Keratinocyte (primary cell): ENCODE data around the gene TNPO3. TPM values are rescaled to one million over a fixed set of nuclear protein-coding genes. Genes with fewer than 3 reads are reported as not detected.

ENCODE experiments used
- DNase-seq: peaks from one replicate; pipeline ENCODE4 v3.0.0-alpha.2; 2011; ENCODE audit warnings: low read depth, missing footprints, low spot score
- FAIRE-seq: peaks from 2 replicates; lab custom pipeline; 2011; peaks lifted over from hg19 to GRCh38; lab: Jason Lieb, UNC
- H2AFZ ChIP-seq: 2 replicates; pipeline ENCODE4 v1.6.0; 2012; ENCODE audit warnings: low read length, control low read depth, inconsistent platforms; ENCODE audit not compliant: control insufficient read depth
- H3K27ac ChIP-seq: 2 replicates; pipeline ENCODE4 v1.5.1; 2011; ENCODE audit warnings: low read length; ENCODE audit not compliant: control insufficient read depth, insufficient read depth
- H3K27me3 ChIP-seq: 3 replicates; pipeline ENCODE4 v1.6.0; 2011; ENCODE audit warnings: low read length; ENCODE audit not compliant: control insufficient read depth, insufficient read depth; ENCODE audit errors: extremely low read depth
- H3K36me3 ChIP-seq, 2 experiments: 2 replicates in 1 of 2; 3 replicates in 1 of 2; pipeline ENCODE4 v1.5.1; 2011; ENCODE audit warnings: low read length in 2 of 2, mild to moderate bottlenecking in 1 of 2; ENCODE audit not compliant: control insufficient read depth in 2 of 2, insufficient read depth in 2 of 2; ENCODE audit errors: extremely low read depth in 1 of 2
- H3K4me1 ChIP-seq: 3 replicates; pipeline ENCODE4 v1.5.1; 2011; ENCODE audit warnings: low read length; ENCODE audit not compliant: control insufficient read depth, insufficient read depth; ENCODE audit errors: extremely low read depth
- H3K4me2 ChIP-seq: 3 replicates; pipeline ENCODE4 v1.6.0; 2011; ENCODE audit warnings: low read depth, low read length; ENCODE audit not compliant: control insufficient read depth, insufficient read depth; ENCODE audit errors: extremely low read depth
- H3K4me3 ChIP-seq, 3 experiments: fragments of 200-600 bp in 1 of 3; sonication (generic) in 1 of 3; 2 replicates in 2 of 3; 3 replicates in 1 of 3; pipeline ENCODE4 v1.5.1; 2011 to 2016; ENCODE audit warnings: low read length in 3 of 3, mild to moderate bottlenecking in 3 of 3, control low read depth in 2 of 3, inconsistent platforms in 1 of 3, low read depth in 1 of 3, mixed read lengths in 1 of 3, mixed run types in 1 of 3, moderate library complexity in 1 of 3; ENCODE audit not compliant: control insufficient read depth in 2 of 3, insufficient read depth in 2 of 3; ENCODE audit errors: extremely low read depth in 1 of 3
- H3K79me2 ChIP-seq: 2 replicates; pipeline ENCODE4 v1.6.0; 2012; ENCODE audit warnings: low read length; ENCODE audit not compliant: control insufficient read depth, insufficient read depth
- H3K9ac ChIP-seq: 3 replicates; pipeline ENCODE4 v1.6.0; 2011; ENCODE audit warnings: low read length; ENCODE audit not compliant: control insufficient read depth, insufficient read depth; ENCODE audit errors: extremely low read depth
- H3K9me1 ChIP-seq: 3 replicates; pipeline ENCODE4 v1.6.0; 2011; ENCODE audit warnings: low read length; ENCODE audit not compliant: control insufficient read depth, insufficient read depth; ENCODE audit errors: extremely low read depth
- H3K9me3 ChIP-seq: 2 replicates; pipeline ENCODE4 v1.5.1; 2012; ENCODE audit warnings: low read depth, low read length; ENCODE audit not compliant: control insufficient read depth
- H4K20me1 ChIP-seq: 3 replicates; pipeline ENCODE4 v1.6.0; 2011; ENCODE audit warnings: low read length; ENCODE audit not compliant: control insufficient read depth, insufficient read depth; ENCODE audit errors: extremely low read depth
- EZH2 ChIP-seq: IDR thresholded peaks from one replicate; pipeline ENCODE4 v1.6.1; 2012; ENCODE audit warnings: inconsistent platforms, mild to moderate bottlenecking, low read length, moderate library complexity
- dilution Hi-C: fragments of 300-500 bp; cut with MboI; formaldehyde crosslinking; loops from one replicate; pipeline ENCODE4 v1.7.0; 2020; ENCODE audit warnings: low sequenced_read_pairs; ENCODE audit not compliant: extremely low pct_ligation_motif_present
- polyA plus RNA-seq, 5 experiments: library from polyadenylated mRNA; depleted of rRNA in 3 of 5; stranded (reverse) in 3 of 5; stranded (forward) in 1 of 5; unstranded in 1 of 5; fragments of >200 nt; gene quantifications; 1 replicate in 1 of 5; 2 replicates in 3 of 5; 3 replicates in 1 of 5; pipeline versions ENCODE4 v1.2.1 to v1.2.3, GENCODE V29; 2011 to 2012; ENCODE audit warnings: missing spikeins in 2 of 5, low read depth in 1 of 5, low replicate concordance in 1 of 5
- TF ChIP-seq, protein P1 (sequence below), 3 experiments: IDR thresholded peaks in 1 of 3; conservative IDR thresholded peaks in 1 of 3; optimal IDR thresholded peaks in 1 of 3; 2 replicates in 2 of 3; 3 replicates in 1 of 3; pipeline versions ENCODE3 to v1.5.1; 2011; ENCODE audit warnings: low read length in 3 of 3, mild to moderate bottlenecking in 3 of 3, moderate library complexity in 2 of 3, control low read depth in 1 of 3, inconsistent platforms in 1 of 3; ENCODE audit not compliant: insufficient read depth in 2 of 3; ENCODE audit errors: extremely low read depth in 1 of 3

TNPO3 gene
- polyA plus RNA-seq, 1 donor (not counting 4 experiments of a cell fraction or from before 2014, with no cell fraction given): 35.1 TPM

DNA sequence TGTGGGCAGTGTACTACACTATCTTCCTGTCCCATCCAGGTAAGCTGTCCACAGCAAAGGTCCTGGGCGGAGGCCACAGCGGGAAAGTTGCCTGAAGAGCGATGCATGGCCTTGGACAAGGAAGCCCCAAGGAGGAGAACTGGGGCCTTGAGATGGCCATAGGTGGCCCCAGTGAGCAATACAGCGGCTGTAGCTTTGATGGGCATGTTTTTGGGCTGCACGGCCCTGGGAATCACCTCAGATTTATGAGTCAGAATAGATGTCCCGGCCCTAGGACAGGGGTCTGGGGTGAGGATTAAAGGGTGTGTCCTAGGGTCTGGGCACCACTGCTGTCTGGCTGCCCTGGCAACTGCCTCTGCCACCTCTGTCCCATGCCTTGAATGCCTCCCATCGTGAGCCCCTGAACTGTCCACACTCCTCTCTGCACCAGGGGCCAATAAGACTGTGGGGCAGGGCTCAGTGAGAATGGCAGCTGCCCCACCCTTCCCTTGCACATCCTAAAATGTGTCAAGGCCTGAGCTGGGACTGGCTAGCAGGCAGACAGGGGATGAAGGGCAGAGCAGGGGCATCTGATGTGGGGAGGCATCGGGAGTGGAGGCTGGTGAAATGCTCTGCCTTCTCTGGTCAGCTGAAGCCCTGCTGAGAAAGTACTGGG is 126.6 kb downstream of the TNPO3 start:
- no peaks in the 10 kb centered on the region for H3K9me3 ChIP-seq
- no peaks in the 10 kb centered on the region for H3K79me2 ChIP-seq
- H4K20me1 ChIP-seq: no peaks in the 10 kb centered on the region
- no peak overlapping the region for H3K4me3 ChIP-seq
- no peak overlapping the region for H2AFZ ChIP-seq
- no peak for TF ChIP-seq EZH2
- TF ChIP-seq, protein P1, sequence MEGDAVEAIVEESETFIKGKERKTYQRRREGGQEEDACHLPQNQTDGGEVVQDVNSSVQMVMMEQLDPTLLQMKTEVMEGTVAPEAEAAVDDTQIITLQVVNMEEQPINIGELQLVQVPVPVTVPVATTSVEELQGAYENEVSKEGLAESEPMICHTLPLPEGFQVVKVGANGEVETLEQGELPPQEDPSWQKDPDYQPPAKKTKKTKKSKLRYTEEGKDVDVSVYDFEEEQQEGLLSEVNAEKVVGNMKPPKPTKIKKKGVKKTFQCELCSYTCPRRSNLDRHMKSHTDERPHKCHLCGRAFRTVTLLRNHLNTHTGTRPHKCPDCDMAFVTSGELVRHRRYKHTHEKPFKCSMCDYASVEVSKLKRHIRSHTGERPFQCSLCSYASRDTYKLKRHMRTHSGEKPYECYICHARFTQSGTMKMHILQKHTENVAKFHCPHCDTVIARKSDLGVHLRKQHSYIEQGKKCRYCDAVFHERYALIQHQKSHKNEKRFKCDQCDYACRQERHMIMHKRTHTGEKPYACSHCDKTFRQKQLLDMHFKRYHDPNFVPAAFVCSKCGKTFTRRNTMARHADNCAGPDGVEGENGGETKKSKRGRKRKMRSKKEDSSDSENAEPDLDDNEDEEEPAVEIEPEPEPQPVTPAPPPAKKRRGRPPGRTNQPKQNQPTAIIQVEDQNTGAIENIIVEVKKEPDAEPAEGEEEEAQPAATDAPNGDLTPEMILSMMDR (optimal IDR thresholded peaks at IDR 0.05 in 1 of 3, IDR thresholded peaks at IDR 0.05 in 1 of 3, conservative IDR thresholded peaks at IDR 0.05 in 1 of 3; ENCODE audit: extremely low read depth in 1 of 3, insufficient read depth in 2 of 3, low read length in 3 of 3): no peak
- H3K36me3 ChIP-seq: no peaks in the 10 kb centered on the region
- no peaks in the 10 kb centered on the region for H3K9me1 ChIP-seq
- no peaks in the 10 kb centered on the region for H3K27me3 ChIP-seq
- H3K9ac ChIP-seq: no peak overlapping the region
- H3K4me2 ChIP-seq: no peak overlapping the region
- no peak overlapping the region for H3K27ac ChIP-seq
- no peaks in the 10 kb centered on the region for H3K4me1 ChIP-seq
- dilution Hi-C loops: no loop called here
- FAIRE-seq (no peak), DNase-seq (no peak)

DNA sequence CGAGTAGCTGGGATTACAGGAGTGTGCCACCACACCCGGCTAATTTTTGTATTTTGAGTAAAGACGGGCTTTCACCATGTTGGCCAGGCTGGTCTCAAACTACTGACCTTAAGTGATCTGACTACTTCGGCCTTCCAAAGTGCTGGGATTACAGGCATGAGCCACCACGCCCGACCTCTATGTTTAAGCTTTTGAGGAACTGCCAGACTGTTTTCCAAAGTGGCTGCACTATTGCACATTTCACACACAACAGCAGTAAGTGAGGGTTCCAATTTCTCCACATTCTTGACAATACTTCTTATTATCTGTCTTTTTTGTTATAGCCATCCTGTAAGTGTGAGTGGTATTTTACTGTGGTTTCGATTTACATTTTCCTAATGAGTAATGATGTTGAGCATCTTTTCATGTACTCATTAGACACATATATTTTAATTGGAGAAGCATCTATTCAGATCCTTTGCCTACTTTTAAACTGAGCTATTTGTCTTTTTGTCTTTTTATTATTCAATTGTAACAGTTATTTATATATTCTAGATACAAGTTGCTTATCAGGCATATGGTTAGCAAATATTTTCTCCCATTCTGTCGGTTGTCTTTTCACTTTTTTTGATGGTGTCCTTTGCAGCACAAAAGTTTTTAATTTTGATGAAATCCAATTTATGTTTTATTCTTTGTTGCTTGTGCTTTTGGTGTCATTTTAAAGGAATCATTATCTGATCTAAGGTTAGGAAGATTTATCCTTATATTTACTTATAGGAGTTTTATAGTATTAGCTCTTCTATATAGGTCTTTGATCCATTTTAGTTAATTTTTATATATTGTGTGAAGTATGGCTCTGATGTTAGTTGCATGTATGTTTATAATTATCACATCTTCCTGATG is 130.0 kb downstream of the TNPO3 start:
- peaks cover 21% of the 10 kb centered on the region for H3K27me3 ChIP-seq
- no peaks in the 10 kb centered on the region for H3K79me2 ChIP-seq
- H3K27ac ChIP-seq: no peak overlapping the region
- H3K4me3 ChIP-seq: no peak overlapping the region
- no peaks in the 10 kb centered on the region for H4K20me1 ChIP-seq
- H3K9me1 ChIP-seq: no peaks in the 10 kb centered on the region
- H3K9me3 ChIP-seq: no peaks in the 10 kb centered on the region
- no peak for DNase-seq
- TF ChIP-seq, protein P1 (optimal IDR thresholded peaks at IDR 0.05 in 1 of 3, IDR thresholded peaks at IDR 0.05 in 1 of 3, conservative IDR thresholded peaks at IDR 0.05 in 1 of 3; ENCODE audit: extremely low read depth in 1 of 3, insufficient read depth in 2 of 3, low read length in 3 of 3): no peak
- TF ChIP-seq EZH2: no peak
- FAIRE-seq: no peak
- dilution Hi-C loops: no loop called here
- no peak overlapping the region for H3K4me2 ChIP-seq
- no peak overlapping the region for H2AFZ ChIP-seq
- H3K4me1 ChIP-seq: no peaks in the 10 kb centered on the region
- no peak overlapping the region for H3K9ac ChIP-seq
- H3K36me3 ChIP-seq: no peaks in the 10 kb centered on the region
